Hindlimb muscle (tissue), 1 donor: Measurements from ENCODE around the gene PPP1R9A. TPM values are rescaled to one million over a fixed set of nuclear protein-coding genes. Genes with fewer than 3 reads are reported as not detected.

Source experiments
- DNase-seq: peaks from one replicate; pipeline ENCODE4 v3.0.0-alpha.2; 2013
- polyA plus RNA-seq: library from polyadenylated mRNA; unstranded; fragments of 120-200 nt; gene quantifications from one replicate; pipeline ENCODE4 v1.2.1, GENCODE V29; 2013; ENCODE audit not compliant: insufficient read length

Gene PPP1R9A
- polyA plus RNA-seq, 1 donor = 28.7 TPM

- no peak for DNase-seq
Observed at GRCh38 chr7:94912085-94912484, 4.7 kb downstream of the PPP1R9A start.

- no peak for DNase-seq
Observed at GRCh38 chr7:94913391-94913790, 6.0 kb downstream of the PPP1R9A start.

GRCh38 chr7:94921911-94922310 lies 14.5 kb downstream of the PPP1R9A start:
- no peak for DNase-seq

GRCh38 chr7:94922457-94922856 lies 15.1 kb downstream of the PPP1R9A start:
- DNase-seq = no peak

- no peak for DNase-seq
Observed at GRCh38 chr7:94923412-94923811, 16.0 kb downstream of the PPP1R9A start.

- no peak for DNase-seq
Observed at GRCh38 chr7:94928168-94928707, 20.8 kb downstream of the PPP1R9A start.

GRCh38 chr7:94933256-94933990 lies 26.0 kb downstream of the PPP1R9A start:
- DNase-seq = no peak

- DNase-seq = no peak
Observed at GRCh38 chr7:94939395-94939794, 32.0 kb downstream of the PPP1R9A start.

GRCh38 chr7:94940241-94940640 lies 32.8 kb downstream of the PPP1R9A start:
- no peak for DNase-seq

GRCh38 chr7:94941844-94942632 lies 34.6 kb downstream of the PPP1R9A start:
- no peak for DNase-seq

GRCh38 chr7:94943134-94943533 lies 35.7 kb downstream of the PPP1R9A start:
- DNase-seq = no peak

GRCh38 chr7:94949532-94949931 lies 42.1 kb downstream of the PPP1R9A start:
- no peak for DNase-seq

- no peak for DNase-seq
Observed at GRCh38 chr7:94955807-94956206, 48.4 kb downstream of the PPP1R9A start.

GRCh38 chr7:94957061-94957460 lies 49.7 kb downstream of the PPP1R9A start:
- no peak for DNase-seq

- no peak for DNase-seq
Observed at GRCh38 chr7:94962661-94963060, 55.3 kb downstream of the PPP1R9A start.

- no peak for DNase-seq
Observed at GRCh38 chr7:94969434-94970084, 62.2 kb downstream of the PPP1R9A start.

- DNase-seq = no peak
Observed at GRCh38 chr7:94970085-94970576, 62.7 kb downstream of the PPP1R9A start.

GRCh38 chr7:94971051-94971867 lies 63.9 kb downstream of the PPP1R9A start:
- no peak for DNase-seq

- DNase-seq = no peak
Observed at GRCh38 chr7:94972296-94972695, 64.9 kb downstream of the PPP1R9A start.

- no peak for DNase-seq
Observed at GRCh38 chr7:94973844-94974243, 66.5 kb downstream of the PPP1R9A start.

GRCh38 chr7:94974423-94974822 lies 67.0 kb downstream of the PPP1R9A start:
- no peak for DNase-seq

GRCh38 chr7:94975336-94975735 lies 67.9 kb downstream of the PPP1R9A start:
- peak; percentile 83 for DNase-seq
